Ishikawa (cell line): ENCODE results near the gene SMOC1.

Experiments
- CEBPB ChIP-seq: IDR thresholded peaks from 2 replicates; pipeline ENCODE4 v1.6.1; 2012
- CREB1 ChIP-seq: IDR thresholded peaks from 2 replicates; pipeline ENCODE4 v1.6.1; 2012; ENCODE audit warnings: low read depth
- EGR1 ChIP-seq: IDR thresholded peaks from 2 replicates; pipeline ENCODE4 v1.6.1; 2012
- EP300 ChIP-seq: IDR thresholded peaks from 2 replicates; pipeline ENCODE4 v1.6.1; 2012; ENCODE audit warnings: borderline replicate concordance
- FOXM1 ChIP-seq: IDR thresholded peaks from 2 replicates; pipeline ENCODE4 v1.6.1; 2012; ENCODE audit warnings: low read depth, borderline replicate concordance
- NFIC ChIP-seq: IDR thresholded peaks from 2 replicates; pipeline ENCODE4 v1.6.1; 2012
- RAD21 ChIP-seq: IDR thresholded peaks from 2 replicates; pipeline ENCODE4 v1.6.1; 2012; ENCODE audit warnings: low read depth
- TAF1 ChIP-seq: IDR thresholded peaks from 2 replicates; pipeline ENCODE4 v1.6.1; 2012; ENCODE audit warnings: low read depth, mild to moderate bottlenecking
- TCF12 ChIP-seq: IDR thresholded peaks from 2 replicates; pipeline ENCODE4 v1.6.1; 2012; ENCODE audit warnings: low read depth
- TEAD4 ChIP-seq: IDR thresholded peaks from 2 replicates; pipeline ENCODE4 v1.6.1; 2012
- USF1 ChIP-seq: IDR thresholded peaks from 2 replicates; pipeline ENCODE4 v1.6.1; 2012
- YY1 ChIP-seq: IDR thresholded peaks from 2 replicates; pipeline ENCODE4 v1.6.1; 2012; ENCODE audit warnings: low read depth
- ZBTB7A ChIP-seq: IDR thresholded peaks from 2 replicates; pipeline ENCODE4 v1.6.1; 2012; ENCODE audit warnings: low read depth
- TF ChIP-seq, protein P1 (sequence below): IDR thresholded peaks from 2 replicates; pipeline ENCODE4 v1.6.1; 2012; ENCODE audit warnings: low read depth, mild to moderate bottlenecking
- TF ChIP-seq, protein P2 (sequence below): IDR thresholded peaks from 2 replicates; pipeline ENCODE4 v1.6.1; 2012

SMOC1 gene

GRCh38 chr14:70052990-70053389 lies 173.8 kb downstream of the SMOC1 start:
- TF ChIP-seq, protein P1, sequence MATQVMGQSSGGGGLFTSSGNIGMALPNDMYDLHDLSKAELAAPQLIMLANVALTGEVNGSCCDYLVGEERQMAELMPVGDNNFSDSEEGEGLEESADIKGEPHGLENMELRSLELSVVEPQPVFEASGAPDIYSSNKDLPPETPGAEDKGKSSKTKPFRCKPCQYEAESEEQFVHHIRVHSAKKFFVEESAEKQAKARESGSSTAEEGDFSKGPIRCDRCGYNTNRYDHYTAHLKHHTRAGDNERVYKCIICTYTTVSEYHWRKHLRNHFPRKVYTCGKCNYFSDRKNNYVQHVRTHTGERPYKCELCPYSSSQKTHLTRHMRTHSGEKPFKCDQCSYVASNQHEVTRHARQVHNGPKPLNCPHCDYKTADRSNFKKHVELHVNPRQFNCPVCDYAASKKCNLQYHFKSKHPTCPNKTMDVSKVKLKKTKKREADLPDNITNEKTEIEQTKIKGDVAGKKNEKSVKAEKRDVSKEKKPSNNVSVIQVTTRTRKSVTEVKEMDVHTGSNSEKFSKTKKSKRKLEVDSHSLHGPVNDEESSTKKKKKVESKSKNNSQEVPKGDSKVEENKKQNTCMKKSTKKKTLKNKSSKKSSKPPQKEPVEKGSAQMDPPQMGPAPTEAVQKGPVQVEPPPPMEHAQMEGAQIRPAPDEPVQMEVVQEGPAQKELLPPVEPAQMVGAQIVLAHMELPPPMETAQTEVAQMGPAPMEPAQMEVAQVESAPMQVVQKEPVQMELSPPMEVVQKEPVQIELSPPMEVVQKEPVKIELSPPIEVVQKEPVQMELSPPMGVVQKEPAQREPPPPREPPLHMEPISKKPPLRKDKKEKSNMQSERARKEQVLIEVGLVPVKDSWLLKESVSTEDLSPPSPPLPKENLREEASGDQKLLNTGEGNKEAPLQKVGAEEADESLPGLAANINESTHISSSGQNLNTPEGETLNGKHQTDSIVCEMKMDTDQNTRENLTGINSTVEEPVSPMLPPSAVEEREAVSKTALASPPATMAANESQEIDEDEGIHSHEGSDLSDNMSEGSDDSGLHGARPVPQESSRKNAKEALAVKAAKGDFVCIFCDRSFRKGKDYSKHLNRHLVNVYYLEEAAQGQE = peak; percentile 93
- no peak for TF ChIP-seq TCF12

- TF ChIP-seq CREB1 (no peak), CEBPB (no peak), ZBTB7A (no peak), TCF12 (no peak), RAD21 (no peak), FOXM1 (no peak), EGR1 (no peak), TAF1 (no peak), YY1 (no peak), EP300 (no peak), TEAD4 (no peak), USF1 (no peak), NFIC (no peak)
- TF ChIP-seq, protein P2, sequence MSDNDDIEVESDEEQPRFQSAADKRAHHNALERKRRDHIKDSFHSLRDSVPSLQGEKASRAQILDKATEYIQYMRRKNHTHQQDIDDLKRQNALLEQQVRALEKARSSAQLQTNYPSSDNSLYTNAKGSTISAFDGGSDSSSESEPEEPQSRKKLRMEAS = no peak
- TF ChIP-seq, protein P1 = no peak
Measured at GRCh38 chr14:70057519-70058136, 178.4 kb downstream of the SMOC1 start.

DNA sequence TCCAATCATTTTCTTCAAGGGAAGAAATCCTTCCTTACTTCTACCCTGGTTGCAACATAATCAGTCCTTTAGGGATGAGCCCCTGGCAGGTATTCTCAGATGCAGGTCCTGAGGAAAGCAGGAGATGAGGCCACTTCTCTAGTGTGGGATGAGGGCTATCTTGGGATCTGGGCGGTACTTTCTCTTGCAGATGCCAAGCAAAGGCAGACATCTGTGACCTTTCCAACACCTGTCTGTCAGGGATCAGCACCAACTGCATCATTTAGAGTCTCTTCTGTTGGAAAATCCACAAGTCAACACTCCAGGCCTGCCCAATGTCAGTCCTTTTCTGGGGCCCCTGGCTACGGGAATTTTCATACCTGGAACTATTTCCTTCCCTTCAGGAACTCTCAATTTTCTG lies 180.3 kb downstream of the SMOC1 start:
- no peak for TF ChIP-seq RAD21
- TF ChIP-seq TCF12 = no peak
- TF ChIP-seq EP300 = no peak
- no peak for TF ChIP-seq EGR1
- no peak for TF ChIP-seq FOXM1
- no peak for TF ChIP-seq TAF1

- TF ChIP-seq RAD21 (no peak), EGR1 (no peak), TAF1 (no peak), CEBPB (no peak)
Measured at GRCh38 chr14:70061108-70061507, 181.9 kb downstream of the SMOC1 start.

GRCh38 chr14:70064136-70064865 lies 185.1 kb downstream of the SMOC1 start:
- TF ChIP-seq YY1 = no peak
- no peak for TF ChIP-seq CEBPB
- no peak for TF ChIP-seq EGR1
- no peak for TF ChIP-seq ZBTB7A
- TF ChIP-seq FOXM1 = no peak
- TF ChIP-seq TCF12 = no peak
- no peak for TF ChIP-seq EP300
- TF ChIP-seq NFIC = no peak
- TF ChIP-seq USF1 = no peak
- TF ChIP-seq, protein P1 = no peak
- TF ChIP-seq TEAD4 = no peak
- TF ChIP-seq CREB1 = no peak
- TF ChIP-seq, protein P2 = no peak
